Neutrophil (primary cell): ENCODE data around the gene PPHLN1.
A peak's percentile ranks its signal among the peaks of the same experiment; 100 is the strongest.

Experiments
- H3K27ac ChIP-seq: fragments of 200-600 bp; sonication (generic); 2 replicates; pipeline ENCODE4 v1.5.1; 2016; ENCODE audit warnings: mild to moderate bottlenecking, moderate library complexity
- H3K27me3 ChIP-seq: fragments of 200-600 bp; sonication (generic); 2 replicates; pipeline ENCODE4 v1.6.0; 2016; ENCODE audit warnings: mild to moderate bottlenecking
- H3K36me3 ChIP-seq: fragments of 200-600 bp; sonication (generic); 2 replicates; pipeline ENCODE4 v1.5.1; 2017
- H3K4me1 ChIP-seq, 2 experiments: fragments of 200-600 bp in 1 of 2; sonication (generic) in 1 of 2; 1 replicate in 1 of 2; 2 replicates in 1 of 2; pipeline versions ENCODE4 v1.5.1 to v1.6.1; 2013 to 2016; ENCODE audit warnings: low read depth in 1 of 2, low read length in 1 of 2, mild to moderate bottlenecking in 1 of 2, moderate library complexity in 1 of 2; ENCODE audit not compliant: control insufficient read depth in 1 of 2, insufficient read depth in 1 of 2
- H3K4me3 ChIP-seq, 2 experiments: fragments of 200-600 bp in 1 of 2; sonication (generic) in 1 of 2; 1 replicate in 1 of 2; 2 replicates in 1 of 2; pipeline ENCODE4 v1.5.1; 2013 to 2016; ENCODE audit warnings: low read depth in 1 of 2, low read length in 1 of 2, mild to moderate bottlenecking in 1 of 2, moderate library complexity in 1 of 2
- H3K9me3 ChIP-seq: fragments of 200-600 bp; sonication (generic); 2 replicates; pipeline ENCODE4 v1.5.1; 2016
- TF ChIP-seq, protein P1 (sequence below): fragments of 200-600 bp; sonication (generic); IDR thresholded peaks from 2 replicates; pipeline ENCODE4 v1.5.1; 2016; ENCODE audit warnings: antibody characterized with exemption

Gene PPHLN1

DNA sequence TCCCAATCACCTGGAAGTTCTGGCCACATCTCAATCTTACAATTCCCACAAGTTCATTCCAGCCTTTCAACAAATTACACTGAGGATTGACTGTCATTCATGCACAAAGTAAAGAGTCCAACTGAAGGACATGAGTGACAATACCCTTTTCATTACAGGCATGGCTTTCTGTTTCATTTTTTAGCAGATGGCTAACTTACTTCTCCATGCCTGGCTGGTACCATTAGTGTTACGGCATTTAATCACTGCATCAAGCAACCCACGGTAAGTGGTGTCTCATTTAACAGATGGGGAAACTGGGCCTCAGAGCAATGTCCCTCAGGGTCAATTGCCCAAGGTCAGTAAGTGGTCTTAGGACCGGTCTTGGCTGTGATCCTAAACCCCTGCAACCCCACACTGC lies 149.1 kb downstream of the PPHLN1 start:
- Histone ChIP-seq H3K36me3 (no peaks in the 10 kb centered on the region), H3K4me3 (no peak overlapping the region), H3K4me1 (no peaks in the 10 kb centered on the region), H3K27me3 (peaks cover 23% of the 10 kb centered on the region), H3K9me3 (no peaks in the 10 kb centered on the region), H3K27ac (no peak overlapping the region)
- TF ChIP-seq, protein P1, sequence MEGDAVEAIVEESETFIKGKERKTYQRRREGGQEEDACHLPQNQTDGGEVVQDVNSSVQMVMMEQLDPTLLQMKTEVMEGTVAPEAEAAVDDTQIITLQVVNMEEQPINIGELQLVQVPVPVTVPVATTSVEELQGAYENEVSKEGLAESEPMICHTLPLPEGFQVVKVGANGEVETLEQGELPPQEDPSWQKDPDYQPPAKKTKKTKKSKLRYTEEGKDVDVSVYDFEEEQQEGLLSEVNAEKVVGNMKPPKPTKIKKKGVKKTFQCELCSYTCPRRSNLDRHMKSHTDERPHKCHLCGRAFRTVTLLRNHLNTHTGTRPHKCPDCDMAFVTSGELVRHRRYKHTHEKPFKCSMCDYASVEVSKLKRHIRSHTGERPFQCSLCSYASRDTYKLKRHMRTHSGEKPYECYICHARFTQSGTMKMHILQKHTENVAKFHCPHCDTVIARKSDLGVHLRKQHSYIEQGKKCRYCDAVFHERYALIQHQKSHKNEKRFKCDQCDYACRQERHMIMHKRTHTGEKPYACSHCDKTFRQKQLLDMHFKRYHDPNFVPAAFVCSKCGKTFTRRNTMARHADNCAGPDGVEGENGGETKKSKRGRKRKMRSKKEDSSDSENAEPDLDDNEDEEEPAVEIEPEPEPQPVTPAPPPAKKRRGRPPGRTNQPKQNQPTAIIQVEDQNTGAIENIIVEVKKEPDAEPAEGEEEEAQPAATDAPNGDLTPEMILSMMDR: no peak

GRCh38 chr12:42477941-42478340 lies 152.0 kb downstream of the PPHLN1 start:
- Histone ChIP-seq H3K9me3 (no peaks in the 10 kb centered on the region), H3K4me1 (peaks cover 5 to 6% of the 10 kb centered on the region in 2 experiments), H3K27ac (no peak overlapping the region), H3K36me3 (no peaks in the 10 kb centered on the region), H3K4me3 (no peak overlapping the region), H3K27me3 (peaks cover 51% of the 10 kb centered on the region)
- TF ChIP-seq, protein P1: no peak

DNA sequence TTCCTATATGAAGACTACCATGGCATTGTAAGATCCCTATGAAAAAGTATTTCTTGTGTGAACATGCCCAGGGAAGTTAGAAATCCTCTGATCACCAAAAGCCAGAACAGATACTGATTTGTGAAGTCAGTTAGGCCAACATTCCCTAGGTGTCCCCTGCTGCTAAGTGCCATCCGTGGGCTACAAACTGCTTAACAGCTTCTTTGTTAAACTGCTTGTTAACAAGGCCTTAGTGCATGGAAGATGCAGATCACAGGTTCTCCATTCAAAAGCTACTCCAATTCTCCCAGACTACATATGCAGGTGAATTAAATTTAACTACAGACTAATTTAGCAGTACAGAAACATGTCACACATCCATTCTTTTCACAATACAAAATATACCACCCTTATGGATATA lies 155.4 kb downstream of the PPHLN1 start:
- Histone ChIP-seq H3K4me1 (peaks cover 15 to 18% of the 10 kb centered on the region in 2 experiments), H3K27me3 (peaks cover 85% of the 10 kb centered on the region), H3K9me3 (no peaks in the 10 kb centered on the region), H3K27ac (no peak overlapping the region), H3K4me3 (no peak overlapping the region), H3K36me3 (no peaks in the 10 kb centered on the region)
- TF ChIP-seq, protein P1: no peak

GRCh38 chr12:42482041-42482747 lies 156.2 kb downstream of the PPHLN1 start:
- Histone ChIP-seq H3K4me3 (no peak overlapping the region), H3K4me1 (peaks cover 15 to 18% of the 10 kb centered on the region in 2 experiments)

DNA sequence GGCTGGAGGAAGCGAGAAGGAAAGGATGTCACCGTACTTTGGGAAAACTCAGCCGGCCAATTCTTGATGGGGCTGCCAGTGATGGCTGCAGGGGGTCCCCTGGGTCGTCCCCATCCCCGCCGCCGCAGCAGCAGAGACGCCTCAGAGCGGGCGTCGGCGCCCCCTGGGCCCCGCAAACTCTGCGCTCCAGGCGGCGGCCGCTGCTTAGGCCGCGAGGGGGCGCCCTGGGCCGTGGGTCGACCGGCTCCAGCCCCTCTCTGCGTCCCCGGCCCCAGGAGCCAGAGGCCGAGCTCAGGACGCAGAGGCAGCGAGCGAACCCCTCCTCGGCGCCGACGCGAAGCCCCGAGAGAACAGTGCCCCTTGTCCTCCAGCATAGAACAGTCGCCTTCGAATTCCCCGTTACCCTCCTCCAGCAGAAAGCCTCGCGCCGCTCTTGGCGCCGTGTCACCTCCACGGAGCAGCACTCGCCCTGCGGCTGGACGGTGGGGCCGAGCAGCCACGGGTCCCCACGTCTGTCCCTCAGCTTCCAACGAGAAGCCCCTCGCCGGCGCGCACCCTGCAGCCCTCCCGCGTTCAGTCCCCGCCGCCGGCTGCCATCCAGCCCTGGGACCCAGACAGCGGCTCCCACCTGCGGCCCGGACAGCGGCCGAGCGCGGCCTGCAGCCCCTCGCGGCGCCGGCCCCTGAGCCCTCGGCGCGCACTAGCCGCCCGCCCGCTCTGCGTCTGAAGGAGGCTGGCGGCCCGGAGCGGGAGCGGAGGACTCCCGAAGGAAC lies 157.0 kb downstream of the PPHLN1 start:
- H3K27ac ChIP-seq: no peak overlapping the region
- peaks cover 100% of the 10 kb centered on the region for H3K27me3 ChIP-seq
- no peaks in the 10 kb centered on the region for H3K9me3 ChIP-seq
- H3K4me1 ChIP-seq: peaks cover 15 to 18% of the 10 kb centered on the region in 2 experiments
- no peaks in the 10 kb centered on the region for H3K36me3 ChIP-seq
- TF ChIP-seq, protein P1: no peak
- H3K4me3 ChIP-seq: peak overlapping the region; percentile 49 to 52

More at GRCh38 chr12:42482041-42482747, 156.2 kb downstream of the PPHLN1 start:
- Histone ChIP-seq H3K36me3 (no peaks in the 10 kb centered on the region), H3K27me3 (peaks cover 94% of the 10 kb centered on the region), H3K27ac (no peak overlapping the region), H3K9me3 (no peaks in the 10 kb centered on the region)
- TF ChIP-seq, protein P1: no peak
